IMR-90 (cell line): ENCODE results near the gene PLXDC1. TPM values are rescaled to one million over a fixed set of nuclear protein-coding genes. Genes with fewer than 3 reads are reported as not detected.
A peak's percentile ranks its signal among the peaks of the same experiment; 100 is the strongest.

Source experiments
- ATAC-seq: fragments of 200-7000 bp; cut with Tn5 transposase; 2 replicates; pipeline ENCODE4 v1.9.1; 2020; ENCODE audit warnings: low read depth, mild to moderate bottlenecking, moderate library complexity
- Bru-seq: library from RNA; stranded (reverse); fragments of 400-500 nt; gene quantifications from one replicate; lab custom pipeline; 2021; lab: Mats Ljungman, UMichigan
- BruChase-seq, 2 experiments: library from RNA; stranded (reverse); fragments of 400-500 nt; gene quantifications; one replicate each; lab custom pipeline; 2021; lab: Mats Ljungman, UMichigan
- BruUV-seq: library from RNA; stranded (reverse); fragments of 400-500 nt; replicated peaks from 2 replicates; lab custom pipeline; 2021; lab: Mats Ljungman, UMichigan
- CTCF ChIA-PET: fragments of 300-600 bp; formaldehyde crosslinking; extraction: SDS; loops from one replicate; lab custom pipeline; 2021; ENCODE audit warnings: antibody characterized with exemption; lab: Yijun Ruan, JAX
- POLR2A ChIA-PET: fragments of 300-600 bp; sonication (Branson Sonifier 250); formaldehyde crosslinking; loops from one replicate; lab custom pipeline; 2022; ENCODE audit warnings: antibody characterized with exemption; ENCODE audit not compliant: unreplicated experiment; lab: Charles Lee
- DNase-seq: peaks from one replicate; pipeline ENCODE4 v3.0.0; 2013
- H2AFZ ChIP-seq: replicated peaks from 2 replicates; pipeline ENCODE3; 2013; ENCODE audit warnings: low read length, mild to moderate bottlenecking; ENCODE audit not compliant: poor library complexity
- H2AK5ac ChIP-seq: 2 replicates; pipeline ENCODE4 v1.6.1; 2013; ENCODE audit warnings: low read depth, low read length, inconsistent platforms
- H2AK9ac ChIP-seq: replicated peaks from 2 replicates; pipeline ENCODE3; 2013; ENCODE audit warnings: mild to moderate bottlenecking, low read depth, low read length, moderate library complexity; ENCODE audit not compliant: poor library complexity
- H2BK120ac ChIP-seq: 2 replicates; pipeline ENCODE4 v1.6.1; 2013; ENCODE audit warnings: low read depth, low read length, inconsistent platforms
- H2BK15ac ChIP-seq: 3 replicates; pipeline ENCODE4 v1.6.1; 2013; ENCODE audit warnings: low read depth, low read length, inconsistent platforms
- H2BK20ac ChIP-seq: 2 replicates; pipeline ENCODE4 v1.6.1; 2013; ENCODE audit warnings: low read depth, mild to moderate bottlenecking, inconsistent platforms, low read length, moderate library complexity
- H2BK5ac ChIP-seq: 2 replicates; pipeline ENCODE4 v1.6.1; 2013; ENCODE audit warnings: mild to moderate bottlenecking, low read depth, low read length, inconsistent platforms; ENCODE audit not compliant: poor library complexity, severe bottlenecking
- H3K14ac ChIP-seq: replicated peaks from 2 replicates; pipeline ENCODE4 v1.6.1; 2013; ENCODE audit warnings: low read depth, low read length, inconsistent platforms
- H3K18ac ChIP-seq: 2 replicates; pipeline ENCODE4 v1.6.1; 2013; ENCODE audit warnings: low read depth, low read length, control low read depth
- H3K23ac ChIP-seq: 2 replicates; pipeline ENCODE4 v1.6.1; 2013; ENCODE audit warnings: low read depth, low read length, inconsistent platforms
- H3K27ac ChIP-seq: 2 replicates; pipeline ENCODE4 v1.5.1; 2013; ENCODE audit warnings: mild to moderate bottlenecking, control low read depth, low read length; ENCODE audit not compliant: insufficient read depth
- H3K27me3 ChIP-seq: 2 replicates; pipeline ENCODE4 v1.6.1; 2013; ENCODE audit warnings: low read length; ENCODE audit not compliant: control insufficient read depth, insufficient read depth
- H3K36me3 ChIP-seq: 2 replicates; pipeline ENCODE4 v1.6.1; 2013; ENCODE audit warnings: low read length, mixed read lengths; ENCODE audit not compliant: control insufficient read depth, insufficient read depth
- H3K4ac ChIP-seq: 2 replicates; pipeline ENCODE4 v1.6.1; 2013; ENCODE audit warnings: low read depth, low read length, inconsistent platforms
- H3K4me1 ChIP-seq: 2 replicates; pipeline ENCODE4 v1.6.1; 2013; ENCODE audit warnings: low read length, mixed read lengths; ENCODE audit not compliant: control insufficient read depth, insufficient read depth
- H3K4me2 ChIP-seq: 2 replicates; pipeline ENCODE4 v1.6.1; 2013; ENCODE audit warnings: low read depth, mild to moderate bottlenecking, control low read depth, low read length, moderate library complexity
- H3K4me3 ChIP-seq: 2 replicates; pipeline ENCODE4 v1.5.1; 2013; ENCODE audit warnings: low read depth, mild to moderate bottlenecking, control low read depth, low read length, moderate library complexity; ENCODE audit not compliant: insufficient read depth
- H3K56ac ChIP-seq: 2 replicates; pipeline ENCODE4 v1.6.1; 2013; ENCODE audit warnings: low read length, inconsistent platforms; ENCODE audit not compliant: insufficient read depth; ENCODE audit errors: extremely low read depth
- H3K79me1 ChIP-seq, 2 experiments: 2 replicates each; pipeline ENCODE4 v1.6.1; 2013; ENCODE audit warnings: low read length in 2 of 2, inconsistent platforms in 1 of 2, low read depth in 1 of 2
- H3K9ac ChIP-seq: 2 replicates; pipeline ENCODE4 v1.6.1; 2013; ENCODE audit warnings: low read depth, low read length, control low read depth
- H3K9me1 ChIP-seq: 2 replicates; pipeline ENCODE4 v1.6.1; 2013; ENCODE audit warnings: low read length, inconsistent platforms; ENCODE audit not compliant: insufficient read depth
- H3K9me3 ChIP-seq: 2 replicates; pipeline ENCODE4 v1.6.1; 2013; ENCODE audit warnings: low read length; ENCODE audit not compliant: control insufficient read depth, insufficient read depth
- H4K20me1 ChIP-seq: 2 replicates; pipeline ENCODE4 v1.6.1; 2013; ENCODE audit warnings: low read length, inconsistent platforms; ENCODE audit not compliant: insufficient read depth
- H4K5ac ChIP-seq: 2 replicates; pipeline ENCODE4 v1.6.1; 2013; ENCODE audit warnings: mild to moderate bottlenecking, low read depth, low read length, control low read depth
- H4K8ac ChIP-seq, 2 experiments: 2 replicates each; pipeline ENCODE4 v1.6.1; 2013; ENCODE audit warnings: low read depth in 2 of 2, low read length in 2 of 2, control low read depth in 1 of 2, inconsistent platforms in 1 of 2
- H4K91ac ChIP-seq: 2 replicates; pipeline ENCODE4 v1.6.1; 2013; ENCODE audit warnings: low read depth, low read length, inconsistent platforms; ENCODE audit not compliant: insufficient read depth
- BHLHE40 ChIP-seq: fragments of 150-350 bp; IDR thresholded peaks from 2 replicates; pipeline ENCODE4 v1.6.1; 2016; ENCODE audit warnings: mild to moderate bottlenecking, low read depth, low read length
- CEBPB ChIP-seq: IDR thresholded peaks from 2 replicates; pipeline ENCODE4 v1.6.1; 2012; ENCODE audit warnings: low read depth, low read length, improper control_type of control experiment
- CHD1 ChIP-seq: IDR thresholded peaks from 2 replicates; pipeline ENCODE4 v1.6.1; 2012; ENCODE audit warnings: low read depth, low read length, improper control_type of control experiment
- CTCF ChIP-seq: conservative IDR thresholded peaks from 2 replicates; pipeline ENCODE4 v1.5.1; 2012; ENCODE audit warnings: mild to moderate bottlenecking, low read depth, low read length, improper control_type of control experiment
- ELK1 ChIP-seq: fragments of 150-350 bp; IDR thresholded peaks from 2 replicates; pipeline ENCODE4 v1.6.1; 2016; ENCODE audit warnings: low read depth, mild to moderate bottlenecking, low read length, moderate library complexity, borderline replicate concordance
- FOS ChIP-seq: fragments of 150-350 bp; IDR thresholded peaks from 2 replicates; pipeline ENCODE4 v1.6.1; 2016; ENCODE audit warnings: low read depth, low read length
- MAFK ChIP-seq: IDR thresholded peaks from 2 replicates; pipeline ENCODE4 v1.6.1; 2012; ENCODE audit warnings: low read depth, low read length, improper control_type of control experiment
- MAZ ChIP-seq: IDR thresholded peaks from 2 replicates; pipeline ENCODE4 v1.6.1; 2012; ENCODE audit warnings: low read depth, mild to moderate bottlenecking, low read length, improper control_type of control experiment, moderate library complexity, borderline replicate concordance
- RAD21 ChIP-seq: IDR thresholded peaks from 2 replicates; pipeline ENCODE4 v1.6.1; 2012; ENCODE audit warnings: low read length, improper control_type of control experiment
- RCOR1 ChIP-seq: IDR thresholded peaks from 2 replicates; pipeline ENCODE4 v1.6.1; 2012; ENCODE audit warnings: mild to moderate bottlenecking, low read length, improper control_type of control experiment; ENCODE audit not compliant: insufficient replicate concordance
- RFX5 ChIP-seq: IDR thresholded peaks from 2 replicates; pipeline ENCODE4 v1.8.0; 2012; ENCODE audit warnings: low read depth, mild to moderate bottlenecking, low read length, moderate library complexity
- WGBS, 2 experiments: methylation state at CpG; one replicate each; pipeline versions ENCODE4 v1.1.5 to v1.1.7; 2013; ENCODE audit warnings: missing lambda C conversion rate in 2 of 2; ENCODE audit not compliant: insufficient read length in 1 of 2; ENCODE audit errors: extremely low coverage in 2 of 2; 5-methylcytosine and 5-hydroxymethylcytosine counted together
- dilution Hi-C: fragments of 300-500 bp; cut with HindIII; formaldehyde crosslinking; loops from one replicate; pipeline ENCODE4 v1.14.3; 2018; ENCODE audit warnings: low sequenced_read_pairs; ENCODE audit not compliant: unreplicated experiment
- in situ Hi-C: fragments of 300-500 bp; cut with MboI; formaldehyde crosslinking; loops from 3 replicates; pipeline ENCODE4 v1.14.3; 2019; ENCODE audit warnings: low sequenced_read_pairs, inconsistent platforms, mixed read lengths
- intact Hi-C: fragments of 100-400 bp; cut with micrococcal nuclease; formaldehyde crosslinking; loops from 2 replicates; pipeline ENCODE4 v1.10.0; 2022
- long read RNA-seq: library from polyadenylated mRNA; unstranded; transcript quantifications from one replicate; pipeline ENCODE4 v2.0.0, GENCODE V29; 2021; ENCODE audit not compliant: unreplicated experiment
- polyA plus RNA-seq, 3 experiments: library from polyadenylated mRNA; depleted of rRNA; stranded (reverse); fragments of >200 nt; gene quantifications; 2 replicates each; pipeline ENCODE4 v1.2.3, GENCODE V29; 2012; ENCODE audit warnings: low replicate concordance in 1 of 3
- total RNA-seq: library from RNA; depleted of rRNA; stranded (reverse); fragments of >200 nt; gene quantifications from 2 replicates; pipeline ENCODE4 v1.2.3, GENCODE V29; 2012; rRNA removed
- TF ChIP-seq, protein P1 (sequence below): fragments of 150-350 bp; IDR thresholded peaks from 2 replicates; pipeline ENCODE4 v1.6.1; 2017; ENCODE audit warnings: mild to moderate bottlenecking, antibody characterized with exemption, low read length, low read depth

PLXDC1 gene
- total RNA-seq (under 0.01 and 0.28 TPM in 2 replicates), polyA plus RNA-seq (2012; rRNA removed) (0.37 and 0.50 TPM in 2 replicates), Bru-seq, nascent RNA (percentile 9 among the genes with signal in this experiment), BruChase-seq, experiment 1, labeled RNA remaining after a 6-hour chase (percentile 12 among the genes with signal in this experiment), BruChase-seq, experiment 2, labeled RNA remaining after a 2-hour chase (percentile 7 among the genes with signal in this experiment)
- 0.18 and 0.63 TPM in 2 replicates for polyA plus RNA-seq (2012; cell fraction: cytosol; rRNA removed)
- polyA plus RNA-seq (2012; cell fraction: nucleus; rRNA removed; ENCODE audit: low replicate concordance), result 5.8 and 8.4 TPM in 2 replicates
- long read RNA-seq, result 0 reads

DNA sequence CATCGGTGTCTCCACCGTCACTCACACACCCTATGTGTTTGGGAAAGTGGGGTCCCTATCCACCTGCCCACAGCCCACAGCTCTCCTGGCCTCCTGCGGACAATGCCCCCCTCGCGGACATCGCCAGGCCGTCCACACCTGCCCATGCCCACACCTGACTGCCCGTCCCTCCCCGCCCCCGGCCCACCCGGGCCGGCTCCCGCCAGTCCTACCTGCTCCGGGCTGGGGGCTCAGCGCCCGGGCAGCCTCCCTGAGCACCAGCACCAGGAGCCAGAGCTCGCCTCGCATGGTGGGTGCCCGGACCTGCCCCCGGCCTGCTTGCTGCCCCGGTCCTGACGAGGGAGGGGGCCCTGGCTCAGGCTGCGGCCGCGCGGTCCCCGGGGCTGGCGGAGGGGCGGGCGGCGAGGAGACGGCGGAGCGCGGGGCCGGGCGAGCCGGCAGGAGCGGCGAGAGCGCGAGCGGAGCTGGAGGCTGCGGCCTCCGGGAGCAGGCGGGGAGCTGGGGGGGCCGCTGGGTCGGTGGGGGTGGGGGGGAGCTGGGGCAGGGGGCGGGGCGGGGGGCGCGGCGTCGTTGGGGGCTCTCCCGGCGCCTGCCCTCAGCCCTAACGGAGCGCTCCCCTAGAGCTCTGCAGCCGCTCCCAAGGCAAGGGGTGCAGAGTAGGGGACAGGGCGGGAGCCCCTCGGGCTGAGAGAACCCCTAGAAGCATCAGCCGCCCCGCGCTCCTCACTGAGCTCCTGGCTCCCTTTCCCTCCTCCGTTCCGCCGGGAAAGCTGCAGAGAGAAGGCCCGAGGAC, at the start of gene PLXDC1:
TSS of gene PLXDC1 (minus strand) at position 488 of the 793 bp plus-strand sequence. CDS start at position 288, 200 bp downstream.
- POLR2A ChIA-PET, result no interaction called here
- ATAC-seq, result no peak
- in situ Hi-C loops, result loop anchor here (5.0 kb wide), 1 partner anchor 169 kb away; no protein-coding TSS in a partner anchor
- TF ChIP-seq MAZ (no peak; the same call in 1 of the 2 replicates), RAD21 (no peak), RCOR1 (no peak), MAFK (no peak), CTCF (no peak), CEBPB (no peak), CHD1 (no peak), BHLHE40 (no peak), FOS (no peak), ELK1 (no peak), RFX5 (no peak)
- TF ChIP-seq, protein P1, sequence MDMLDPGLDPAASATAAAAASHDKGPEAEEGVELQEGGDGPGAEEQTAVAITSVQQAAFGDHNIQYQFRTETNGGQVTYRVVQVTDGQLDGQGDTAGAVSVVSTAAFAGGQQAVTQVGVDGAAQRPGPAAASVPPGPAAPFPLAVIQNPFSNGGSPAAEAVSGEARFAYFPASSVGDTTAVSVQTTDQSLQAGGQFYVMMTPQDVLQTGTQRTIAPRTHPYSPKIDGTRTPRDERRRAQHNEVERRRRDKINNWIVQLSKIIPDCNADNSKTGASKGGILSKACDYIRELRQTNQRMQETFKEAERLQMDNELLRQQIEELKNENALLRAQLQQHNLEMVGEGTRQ, result no peak

More for the DNA sequence above, at the start of gene PLXDC1:
- Histone ChIP-seq H3K9me3 (no peaks in the 10 kb centered on the region), H4K8ac (no peak within 1 kb of the TSS), H3K4me2 (peak within 1 kb of the TSS; percentile 63; the same call in 1 of the 2 replicates), H2AFZ (peak within 1 kb of the TSS; percentile 90), H3K23ac (no peak within 1 kb of the TSS), H3K4me1 (no peaks in the 10 kb centered on the region; the same call in 1 of the 2 replicates), H3K27me3 (peaks cover 20% of the 10 kb centered on the region), H4K5ac (no peak within 1 kb of the TSS), H2AK5ac (no peak within 1 kb of the TSS), H2BK20ac (no peak within 1 kb of the TSS), H3K18ac (no peak within 1 kb of the TSS), H3K4ac (no peak within 1 kb of the TSS), H2BK5ac (no peak within 1 kb of the TSS), H3K27ac (no peak within 1 kb of the TSS), H4K91ac (no peak within 1 kb of the TSS), H3K14ac (no peak within 1 kb of the TSS), H4K20me1 (peaks cover 4% of the 10 kb centered on the region; the same call in 1 of the 2 replicates), H3K56ac (no peak within 1 kb of the TSS), H2AK9ac (no peak within 1 kb of the TSS), H3K9ac (no peak within 1 kb of the TSS; the same call in 1 of the 2 replicates), H3K4me3 (peak within 1 kb of the TSS; percentile 42), H3K36me3 (no peaks in the 10 kb centered on the region), H2BK120ac (no peak within 1 kb of the TSS), H2BK15ac (no peak within 1 kb of the TSS), H3K79me1 (no peaks in the 10 kb centered on the region), H3K9me1 (no peaks in the 10 kb centered on the region)
- intact Hi-C loops (no loop called here), dilution Hi-C loops (no loop called here)
- 7% methylated on average over 3 of the region's 68 CpGs; no CpG with 5 or more reads in 1 of the 2 experiments for WGBS, 2 experiments
- no TSS peak for BruUV-seq
- CTCF ChIA-PET, result interaction anchor here (1.4 kb wide), 1 partner anchor 168 kb away, joined by 7 read pairs; no protein-coding TSS in a partner anchor
- DNase-seq, result no peak
